ENCODE measurements around the gene EYA2.

Gene EYA2

GRCh38 chr20:46984405-46984804 lies 89.8 kb downstream of the EYA2 start:
- no peak for DNase-seq

GRCh38 chr20:46985250-46985649 lies 90.6 kb downstream of the EYA2 start:
- no peak for DNase-seq

GRCh38 chr20:46985671-46986070 lies 91.0 kb downstream of the EYA2 start:
- DNase-seq = no peak

GRCh38 chr20:46987001-46987400 lies 92.4 kb downstream of the EYA2 start:
- DNase-seq = no peak

- no peak for DNase-seq
These were observed 95.5 kb downstream of the EYA2 start for GRCh38 chr20:46990017-46990595.

GRCh38 chr20:46990596-46991104 lies 96.0 kb downstream of the EYA2 start:
- no peak for DNase-seq

- DNase-seq = no peak
These were observed 96.5 kb downstream of the EYA2 start for GRCh38 chr20:46991168-46991567.

GRCh38 chr20:46991880-46992639 lies 97.4 kb downstream of the EYA2 start:
- no peak for DNase-seq

- DNase-seq = no peak
These were observed 98.0 kb downstream of the EYA2 start for GRCh38 chr20:46992640-46993035.

- DNase-seq = no peak
These were observed 98.9 kb downstream of the EYA2 start for GRCh38 chr20:46993465-46994095.

- no peak for DNase-seq
These were observed 99.7 kb downstream of the EYA2 start for GRCh38 chr20:46994341-46994740.

GRCh38 chr20:46995561-46996142 lies 101.0 kb downstream of the EYA2 start:
- no peak for DNase-seq

- no peak for DNase-seq
These were observed 102.5 kb downstream of the EYA2 start for GRCh38 chr20:46997187-46997586.

GRCh38 chr20:46998477-46999240 lies 104.0 kb downstream of the EYA2 start:
- no peak for DNase-seq

GRCh38 chr20:46999801-47000465 lies 105.3 kb downstream of the EYA2 start:
- DNase-seq = no peak

- no peak for DNase-seq
These were observed 108.6 kb downstream of the EYA2 start for GRCh38 chr20:47003223-47003622.

GRCh38 chr20:47004179-47004578 lies 109.5 kb downstream of the EYA2 start:
- DNase-seq = no peak

GRCh38 chr20:47007826-47008655 lies 113.4 kb downstream of the EYA2 start:
- DNase-seq = no peak

GRCh38 chr20:47008842-47009518 lies 114.3 kb downstream of the EYA2 start:
- DNase-seq = no peak

GRCh38 chr20:47009784-47010183 lies 115.1 kb downstream of the EYA2 start:
- DNase-seq = no peak

GRCh38 chr20:47011984-47012383 lies 117.3 kb downstream of the EYA2 start:
- no peak for DNase-seq

Data from DMS 273 treated with DMSO at 0.1 percent for 48 hours (cell line).